GM21723 (cell line): ENCODE measurements around the gene PAK6.

Experiments
- ATAC-seq: cut with Tn5 transposase; IDR thresholded peaks from one replicate; pipeline ENCODE4 v1.9.1; 2021; ENCODE audit warnings: mild to moderate bottlenecking, moderate library complexity; ENCODE audit not compliant: unreplicated experiment

Gene PAK6

GRCh38 chr15:40254452-40254851 lies 15.6 kb downstream of the PAK6 start:
- ATAC-seq = no peak

GRCh38 chr15:40255033-40255432 lies 16.2 kb downstream of the PAK6 start:
- no peak for ATAC-seq

DNA sequence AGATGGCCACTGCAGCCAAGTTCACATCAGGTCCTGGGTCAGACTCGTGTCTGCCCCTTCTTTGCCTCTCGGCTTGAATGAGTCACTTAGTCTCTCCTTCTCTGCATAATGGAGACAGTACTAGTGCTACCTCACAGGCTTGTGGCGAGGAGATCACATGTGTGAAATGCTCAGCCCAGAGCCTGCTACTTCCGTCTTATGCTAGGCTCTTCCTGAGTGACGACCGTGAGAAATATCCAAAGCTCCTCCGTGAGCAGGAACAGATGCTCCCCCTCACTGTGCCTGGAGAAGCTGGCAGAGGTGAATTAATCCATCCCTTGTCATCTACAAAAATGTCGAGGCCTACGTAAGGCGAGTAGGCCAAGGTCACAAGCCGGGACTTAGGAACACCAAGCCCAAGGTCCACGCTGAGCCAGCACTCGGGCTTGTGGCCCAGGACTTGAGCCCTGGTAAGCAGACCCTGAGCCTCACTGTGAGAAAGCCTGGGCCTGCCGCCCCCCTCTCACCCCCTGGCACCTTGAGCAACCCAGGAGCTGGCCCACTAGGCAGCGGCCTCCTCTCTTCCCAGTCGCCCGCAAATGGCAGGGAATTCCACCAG lies 17.9 kb downstream of the PAK6 start:
- ATAC-seq = no peak

- ATAC-seq = no peak
These were observed 19.0 kb downstream of the PAK6 start for GRCh38 chr15:40257656-40258450.

DNA sequence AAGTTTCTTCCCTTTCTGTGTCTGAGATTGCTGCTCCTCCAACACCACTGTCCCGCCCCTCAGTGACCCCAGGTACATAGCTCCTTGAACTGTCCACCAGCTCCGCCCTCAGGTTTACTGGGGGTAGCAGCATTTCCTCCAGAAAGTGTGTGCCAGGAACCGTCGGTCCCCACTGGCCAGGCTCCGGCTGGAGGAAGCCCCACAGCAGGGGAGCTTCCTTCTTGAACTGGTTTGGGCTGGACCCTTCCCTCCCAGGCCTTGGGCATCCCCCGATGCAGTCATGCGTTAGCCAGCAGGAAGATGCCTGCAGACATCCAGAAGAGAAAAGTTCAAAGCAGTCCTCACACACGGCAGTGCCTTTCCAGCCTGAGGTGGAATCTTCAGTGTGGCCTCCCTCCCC lies 19.7 kb downstream of the PAK6 start:
- ATAC-seq = no peak

GRCh38 chr15:40259021-40259420 lies 20.2 kb downstream of the PAK6 start:
- ATAC-seq = no peak

- ATAC-seq = no peak
These were observed 24.3 kb downstream of the PAK6 start for GRCh38 chr15:40263024-40263754.

- no peak for ATAC-seq
These were observed 25.7 kb downstream of the PAK6 start for GRCh38 chr15:40264321-40265153.

GRCh38 chr15:40265355-40265754 lies 26.5 kb downstream of the PAK6 start:
- ATAC-seq = no peak

DNA sequence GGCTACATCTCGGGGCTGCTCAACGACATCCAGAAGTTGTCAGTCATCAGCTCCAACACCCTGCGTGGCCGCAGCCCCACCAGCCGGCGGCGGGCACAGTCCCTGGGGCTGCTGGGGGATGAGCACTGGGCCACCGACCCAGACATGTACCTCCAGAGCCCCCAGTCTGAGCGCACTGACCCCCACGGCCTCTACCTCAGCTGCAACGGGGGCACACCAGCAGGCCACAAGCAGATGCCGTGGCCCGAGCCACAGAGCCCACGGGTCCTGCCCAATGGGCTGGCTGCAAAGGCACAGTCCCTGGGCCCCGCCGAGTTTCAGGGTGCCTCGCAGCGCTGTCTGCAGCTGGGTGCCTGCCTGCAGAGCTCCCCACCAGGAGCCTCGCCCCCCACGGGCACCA lies 27.0 kb downstream of the PAK6 start:
- no peak for ATAC-seq

GRCh38 chr15:40266828-40267304 lies 28.0 kb downstream of the PAK6 start:
- no peak for ATAC-seq

DNA sequence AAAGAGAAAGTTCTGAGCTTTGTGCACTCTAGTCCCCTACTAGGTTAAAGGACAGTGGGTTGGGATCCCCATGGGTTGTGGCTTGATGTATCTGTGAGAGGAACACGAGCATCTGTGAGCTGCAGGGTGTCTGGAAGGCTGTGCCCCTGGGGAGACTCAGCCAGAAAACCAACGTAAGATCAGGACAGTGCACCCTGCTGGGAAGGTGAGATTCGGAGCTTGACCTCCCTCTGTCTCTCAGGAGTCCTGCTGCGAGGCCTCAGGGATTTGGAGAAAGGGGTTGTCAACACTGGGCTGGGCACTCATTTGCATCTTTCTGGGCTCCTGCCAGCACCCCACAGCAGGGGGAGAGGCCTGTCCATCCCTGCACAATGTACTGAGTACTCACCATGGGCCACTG lies 28.8 kb downstream of the PAK6 start:
- ATAC-seq = no peak

- no peak for ATAC-seq
These were observed 30.7 kb downstream of the PAK6 start for GRCh38 chr15:40269604-40270003.

DNA sequence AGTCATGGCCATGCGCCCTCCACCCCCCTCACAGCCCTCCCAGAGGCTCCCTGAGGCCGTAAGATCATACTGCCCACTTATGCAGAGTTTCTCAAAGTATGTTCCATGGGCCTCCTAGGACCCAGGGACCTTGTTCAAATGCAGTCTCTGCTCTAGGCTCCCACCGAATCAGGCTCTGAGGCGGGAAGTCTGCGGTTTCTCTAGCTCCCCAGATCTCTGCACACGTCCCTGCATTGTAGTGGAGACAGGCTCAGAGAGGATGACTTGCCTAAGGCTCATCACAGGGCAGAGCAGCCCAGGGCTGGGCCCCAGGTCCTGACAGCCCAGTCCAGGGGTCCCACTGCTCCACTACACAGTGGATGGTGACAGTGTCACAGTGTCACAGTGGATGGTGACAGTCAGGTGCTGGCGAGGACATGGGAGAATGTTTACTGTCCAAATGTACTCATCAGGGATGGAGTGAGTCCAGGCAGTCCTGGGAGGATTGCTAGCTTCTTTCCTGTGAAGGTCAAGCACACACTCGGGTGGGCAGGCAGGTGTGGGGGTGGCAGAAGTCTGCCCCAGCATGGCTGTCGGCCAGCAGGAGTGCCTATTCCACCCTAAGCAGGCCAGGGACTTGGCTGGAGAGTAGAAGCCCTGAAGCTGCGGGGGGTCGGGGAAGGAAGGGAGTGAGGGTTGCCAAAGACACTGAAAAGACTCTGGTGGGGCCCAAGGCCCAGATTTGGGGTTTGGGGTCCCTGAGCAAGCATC lies 31.6 kb downstream of the PAK6 start:
- ATAC-seq = no peak

GRCh38 chr15:40271685-40272484 lies 33.0 kb downstream of the PAK6 start:
- no peak for ATAC-seq

GRCh38 chr15:40272485-40273056 lies 33.7 kb downstream of the PAK6 start:
- ATAC-seq = no peak

DNA sequence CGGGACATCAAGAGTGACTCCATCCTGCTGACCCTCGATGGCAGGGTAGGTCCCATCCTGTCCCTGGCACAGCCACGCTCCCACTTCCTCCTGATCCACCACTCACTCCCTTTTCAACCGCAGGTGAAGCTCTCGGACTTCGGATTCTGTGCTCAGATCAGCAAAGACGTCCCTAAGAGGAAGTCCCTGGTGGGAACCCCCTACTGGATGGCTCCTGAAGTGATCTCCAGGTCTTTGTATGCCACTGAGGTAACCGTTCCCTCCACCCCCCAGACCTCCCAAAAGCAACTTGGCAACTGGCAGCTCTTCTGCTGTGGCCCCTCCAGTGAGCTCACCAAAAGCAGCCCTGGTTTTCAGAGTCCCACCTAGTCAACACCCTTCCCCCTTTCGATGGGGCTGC lies 34.6 kb downstream of the PAK6 start:
- ATAC-seq = no peak

GRCh38 chr15:40274350-40275274 lies 35.7 kb downstream of the PAK6 start:
- no peak for ATAC-seq
